GM19193 (cell line): ENCODE results near the gene LSAMP.

ENCODE experiments used
- POLR2A ChIP-seq: IDR thresholded peaks from 4 replicates; pipeline ENCODE4 v1.6.1; 2011; ENCODE audit not compliant: insufficient read depth, insufficient read length; ENCODE audit errors: extremely low read depth

The LSAMP gene

GRCh38 chr3:116394365-116394764 is 50.9 kb downstream of the LSAMP start:
- TF ChIP-seq POLR2A = no peak

- TF ChIP-seq POLR2A = no peak
Measured at GRCh38 chr3:116393199-116393598, 52.1 kb downstream of the LSAMP start.

- TF ChIP-seq POLR2A = no peak
Measured at GRCh38 chr3:116392291-116392690, 53.0 kb downstream of the LSAMP start.

- TF ChIP-seq POLR2A = no peak
Measured at GRCh38 chr3:116391296-116392201, 53.7 kb downstream of the LSAMP start.

- TF ChIP-seq POLR2A = no peak
Measured at GRCh38 chr3:116390318-116390717, 55.0 kb downstream of the LSAMP start.

GRCh38 chr3:116388867-116389385 is 56.4 kb downstream of the LSAMP start:
- no peak for TF ChIP-seq POLR2A

- no peak for TF ChIP-seq POLR2A
Measured at GRCh38 chr3:116386168-116386567, 59.1 kb downstream of the LSAMP start.

GRCh38 chr3:116384717-116385116 is 60.6 kb downstream of the LSAMP start:
- no peak for TF ChIP-seq POLR2A

GRCh38 chr3:116378077-116378476 is 67.2 kb downstream of the LSAMP start:
- TF ChIP-seq POLR2A = no peak

- no peak for TF ChIP-seq POLR2A
Measured at GRCh38 chr3:116374901-116375300, 70.4 kb downstream of the LSAMP start.

GRCh38 chr3:116367761-116368395 is 77.4 kb downstream of the LSAMP start:
- no peak for TF ChIP-seq POLR2A

- no peak for TF ChIP-seq POLR2A
Measured at GRCh38 chr3:116356056-116356455, 89.2 kb downstream of the LSAMP start.

GRCh38 chr3:116354382-116354781 is 90.9 kb downstream of the LSAMP start:
- no peak for TF ChIP-seq POLR2A

- TF ChIP-seq POLR2A = no peak
Measured at GRCh38 chr3:116350119-116350733, 95.1 kb downstream of the LSAMP start.

- no peak for TF ChIP-seq POLR2A
Measured at GRCh38 chr3:116348216-116348615, 97.1 kb downstream of the LSAMP start.
